DOHH2 (cell line): Measurements from ENCODE around the gene RGS19.

Experiments
- EZH2phosphoT487 ChIP-seq: fragments of 200-600 bp; sonication (generic); IDR thresholded peaks from 2 replicates; pipeline ENCODE4 v1.6.1; 2017; ENCODE audit warnings: borderline replicate concordance, mild to moderate bottlenecking, antibody characterized with exemption, low read length, moderate library complexity, mixed read lengths
- TF ChIP-seq, protein P1 (sequence below): fragments of 200-600 bp; sonication (generic); IDR thresholded peaks from one replicate; pipeline ENCODE4 v1.5.1; 2014; ENCODE audit warnings: antibody characterized with exemption, mild to moderate bottlenecking, low read depth, low read length; ENCODE audit not compliant: poor library complexity, severe bottlenecking

DNA sequence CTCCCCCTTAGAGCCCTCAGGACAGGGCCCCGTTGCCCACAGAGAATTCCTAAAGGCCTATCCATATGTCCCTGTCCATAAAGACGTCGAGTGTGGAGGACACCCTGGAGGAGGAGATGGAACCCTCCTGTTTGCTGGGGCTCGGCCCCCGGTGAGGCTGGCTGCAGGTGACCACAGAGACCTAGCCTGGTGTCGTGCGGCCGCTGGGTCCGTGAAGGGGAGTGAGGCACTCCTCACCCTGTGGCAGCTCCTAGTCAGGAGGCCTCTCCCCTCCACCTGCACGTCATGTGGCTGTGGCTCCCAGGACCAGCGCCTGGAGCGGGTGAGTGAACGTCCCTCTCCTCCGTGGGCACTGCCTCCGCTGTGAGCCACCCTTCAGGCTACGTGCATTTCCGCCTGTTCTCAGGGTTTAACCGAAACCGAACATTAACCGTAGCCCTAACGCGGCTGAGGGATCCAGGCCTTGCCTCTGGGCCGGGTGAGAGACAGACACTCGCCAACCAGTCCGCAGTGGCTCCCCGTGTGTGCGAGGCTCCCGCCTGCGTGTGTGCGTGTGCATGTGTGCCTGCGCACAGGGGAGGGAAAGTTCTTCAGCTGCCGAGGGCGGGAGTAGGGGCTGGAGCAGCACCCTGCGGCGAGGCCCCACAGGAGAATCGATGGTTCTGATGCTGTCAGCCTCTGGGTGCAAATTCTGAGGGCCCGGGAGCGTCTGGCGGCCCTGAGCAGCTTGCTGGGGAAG is 22.3 kb downstream of the RGS19 start:
- TF ChIP-seq, protein P1, sequence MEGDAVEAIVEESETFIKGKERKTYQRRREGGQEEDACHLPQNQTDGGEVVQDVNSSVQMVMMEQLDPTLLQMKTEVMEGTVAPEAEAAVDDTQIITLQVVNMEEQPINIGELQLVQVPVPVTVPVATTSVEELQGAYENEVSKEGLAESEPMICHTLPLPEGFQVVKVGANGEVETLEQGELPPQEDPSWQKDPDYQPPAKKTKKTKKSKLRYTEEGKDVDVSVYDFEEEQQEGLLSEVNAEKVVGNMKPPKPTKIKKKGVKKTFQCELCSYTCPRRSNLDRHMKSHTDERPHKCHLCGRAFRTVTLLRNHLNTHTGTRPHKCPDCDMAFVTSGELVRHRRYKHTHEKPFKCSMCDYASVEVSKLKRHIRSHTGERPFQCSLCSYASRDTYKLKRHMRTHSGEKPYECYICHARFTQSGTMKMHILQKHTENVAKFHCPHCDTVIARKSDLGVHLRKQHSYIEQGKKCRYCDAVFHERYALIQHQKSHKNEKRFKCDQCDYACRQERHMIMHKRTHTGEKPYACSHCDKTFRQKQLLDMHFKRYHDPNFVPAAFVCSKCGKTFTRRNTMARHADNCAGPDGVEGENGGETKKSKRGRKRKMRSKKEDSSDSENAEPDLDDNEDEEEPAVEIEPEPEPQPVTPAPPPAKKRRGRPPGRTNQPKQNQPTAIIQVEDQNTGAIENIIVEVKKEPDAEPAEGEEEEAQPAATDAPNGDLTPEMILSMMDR = no peak
- TF ChIP-seq EZH2phosphoT487 = no peak
